ENCODE measurements around the gene PRUNE2.

GRCh38 chr9:76644171-76644570 lies 261.7 kb downstream of the PRUNE2 start:
- TF ChIP-seq CTCF (IDR thresholded peaks at IDR 0.05; ENCODE audit: insufficient read depth, low read length, poor library complexity, severe bottlenecking) = no peak
- TF ChIP-seq EZH2phosphoT487 (conservative IDR thresholded peaks at IDR 0.05; ENCODE audit: low read length) = no peak
